ENCODE results near the gene RTN1. TPM values are rescaled to one million over a fixed set of nuclear protein-coding genes. Genes with fewer than 3 reads are reported as not detected.

RTN1 gene
- total and polyA plus RNA-seq, 10 of the 15 experiments (the other 5 are each of a cell fraction or from before 2014, with no cell fraction given): 0.03 to 0.55 (median 0.13) TPM; not detected in 4

DNA sequence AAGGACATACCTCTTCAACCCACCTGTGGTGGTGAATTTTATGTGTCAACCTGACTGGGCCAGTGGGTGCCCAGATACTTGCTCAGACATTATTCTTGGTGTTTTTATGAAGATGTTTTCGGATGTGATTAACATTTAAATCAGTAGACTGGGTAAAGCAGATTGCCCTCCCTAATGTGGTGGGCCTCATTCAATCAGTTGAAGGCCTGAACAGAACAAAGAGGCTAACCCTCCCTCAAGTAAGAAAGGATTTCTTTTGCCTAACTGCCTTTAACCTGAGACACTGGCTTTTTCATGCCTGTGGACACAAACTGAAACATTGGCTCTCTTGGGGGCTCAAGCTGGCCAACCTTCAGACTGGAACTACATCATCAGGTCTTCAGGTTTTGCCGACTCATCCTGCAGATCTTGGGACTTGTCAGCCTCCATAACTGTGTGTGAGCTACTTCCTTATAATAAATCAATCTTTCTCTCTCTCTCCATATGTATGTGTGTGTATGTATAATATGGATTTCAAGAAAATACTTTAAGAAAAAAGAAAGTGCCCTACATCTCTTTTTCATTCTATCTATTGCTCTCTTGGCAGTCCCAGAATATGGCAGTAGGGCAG is 39.4 kb downstream of the RTN1 start:
- Histone ChIP-seq H3K4me3 (no peak overlapping the region), H3K9ac (ENCODE audit: control insufficient read depth, insufficient read depth, low read length) (no peak overlapping the region), H3K27ac (ENCODE audit: control insufficient read depth, insufficient read depth) (no peak overlapping the region), H3K4me1 (ENCODE audit: control insufficient read depth, insufficient read depth, low read length) (no peaks in the 10 kb centered on the region), H3K9me3 (replicated peaks; ENCODE audit: control insufficient read depth, insufficient read depth, low read length) (no peaks in the 10 kb centered on the region), H3K79me2 (ENCODE audit: control insufficient read depth, insufficient read depth, low read length) (no peaks in the 10 kb centered on the region), H3K27me3 (replicated peaks in 1 of 2; ENCODE audit: control insufficient read depth in 2 of 2, insufficient read depth in 2 of 2, low read length in 1 of 2) (no peaks in the 10 kb centered on the region), H2AFZ (ENCODE audit: control insufficient read depth, low read depth, low read length) (no peak overlapping the region), H4K20me1 (ENCODE audit: control insufficient read depth, insufficient read depth) (no peaks in the 10 kb centered on the region), H3K4me2 (ENCODE audit: control insufficient read depth, insufficient read depth) (no peak overlapping the region), H3K36me3 (ENCODE audit: control insufficient read depth in 2 of 2, insufficient read depth in 2 of 2, low read length in 1 of 2) (no peaks in the 10 kb centered on the region)
- ATAC-seq (no peak), DNase-seq (ENCODE audit: low read depth, low spot score) (no peak), FAIRE-seq (no peak)
- TF ChIP-seq, protein P1, sequence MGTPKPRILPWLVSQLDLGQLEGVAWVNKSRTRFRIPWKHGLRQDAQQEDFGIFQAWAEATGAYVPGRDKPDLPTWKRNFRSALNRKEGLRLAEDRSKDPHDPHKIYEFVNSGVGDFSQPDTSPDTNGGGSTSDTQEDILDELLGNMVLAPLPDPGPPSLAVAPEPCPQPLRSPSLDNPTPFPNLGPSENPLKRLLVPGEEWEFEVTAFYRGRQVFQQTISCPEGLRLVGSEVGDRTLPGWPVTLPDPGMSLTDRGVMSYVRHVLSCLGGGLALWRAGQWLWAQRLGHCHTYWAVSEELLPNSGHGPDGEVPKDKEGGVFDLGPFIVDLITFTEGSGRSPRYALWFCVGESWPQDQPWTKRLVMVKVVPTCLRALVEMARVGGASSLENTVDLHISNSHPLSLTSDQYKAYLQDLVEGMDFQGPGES (IDR thresholded peaks at IDR 0.05): no peak
- TF ChIP-seq SPI1 (IDR thresholded peaks at IDR 0.05; ENCODE audit: borderline replicate concordance, insufficient read depth, low read depth, low read length) (no peak), TBL1XR1 (IDR thresholded peaks at IDR 0.05; ENCODE audit: low read depth, low read length) (no peak)
- no TSS peak for BruUV-seq (replicated peaks)
- ChIA-PET SMC1A (ENCODE audit: uncharacterized antibody, unreplicated experiment) (no interaction called here), RAD21 (ENCODE audit: unreplicated experiment) (no interaction called here), POLR2A (no interaction called here), CTCF (no interaction called here)
- intact Hi-C loops (cut with micrococcal nuclease; ENCODE audit: unreplicated experiment) (no loop called here), in situ Hi-C loops (cut with MboI) (no loop called here)
- 3% methylated on average over 2 of the region's 2 CpGs for WGBS (ENCODE audit: insufficient coverage, insufficient replicate concordance, low lambda C conversion rate, missing lambda C conversion rate)

DNA sequence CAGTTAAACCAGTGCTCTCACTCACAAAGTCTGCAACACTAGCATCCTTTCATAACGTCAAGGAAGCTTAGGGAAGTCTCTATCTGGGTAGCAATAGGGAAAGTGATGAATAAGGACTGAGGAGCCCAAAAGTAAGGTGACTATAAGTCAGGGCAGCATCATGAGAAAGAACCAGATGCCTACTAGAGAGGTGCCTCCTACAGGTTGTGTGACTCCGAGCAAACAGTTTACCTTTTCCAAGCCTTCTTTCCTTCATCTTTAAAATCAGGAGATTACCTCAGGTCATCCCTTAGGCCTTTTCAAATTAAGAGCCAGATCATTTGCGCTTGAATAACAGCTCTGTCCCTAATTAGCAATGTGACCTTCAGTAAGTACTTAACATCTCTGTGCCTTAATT is 40.2 kb downstream of the RTN1 start:
- Histone ChIP-seq H3K27ac (ENCODE audit: control insufficient read depth, insufficient read depth) (no peak overlapping the region), H3K27me3 (replicated peaks in 1 of 2; ENCODE audit: control insufficient read depth in 2 of 2, insufficient read depth in 2 of 2, low read length in 1 of 2) (no peaks in the 10 kb centered on the region), H3K9ac (ENCODE audit: control insufficient read depth, insufficient read depth, low read length) (no peak overlapping the region), H3K36me3 (ENCODE audit: control insufficient read depth in 2 of 2, insufficient read depth in 2 of 2, low read length in 1 of 2) (no peaks in the 10 kb centered on the region), H4K20me1 (ENCODE audit: control insufficient read depth, insufficient read depth) (no peaks in the 10 kb centered on the region), H3K4me2 (ENCODE audit: control insufficient read depth, insufficient read depth) (no peak overlapping the region), H2AFZ (ENCODE audit: control insufficient read depth, low read depth, low read length) (no peak overlapping the region), H3K9me3 (replicated peaks; ENCODE audit: control insufficient read depth, insufficient read depth, low read length) (no peaks in the 10 kb centered on the region), H3K79me2 (ENCODE audit: control insufficient read depth, insufficient read depth, low read length) (no peaks in the 10 kb centered on the region), H3K4me3 (no peak overlapping the region), H3K4me1 (ENCODE audit: control insufficient read depth, insufficient read depth, low read length) (no peaks in the 10 kb centered on the region)
- 21% methylated on average over 3 of the region's 3 CpGs for WGBS (ENCODE audit: insufficient coverage, insufficient replicate concordance, low lambda C conversion rate, missing lambda C conversion rate)
- BruUV-seq (replicated peaks): no TSS peak
- intact Hi-C loops (cut with micrococcal nuclease; ENCODE audit: unreplicated experiment) (no loop called here), in situ Hi-C loops (cut with MboI) (no loop called here)
- CTCF ChIA-PET: no interaction called here
- no peak for TF ChIP-seq BACH1 (IDR thresholded peaks at IDR 0.05; ENCODE audit: borderline replicate concordance)
- SMC1A ChIA-PET (ENCODE audit: uncharacterized antibody, unreplicated experiment): no interaction called here
- no peak for DNase-seq (ENCODE audit: low read depth, low spot score)
- POLR2A ChIA-PET: no interaction called here
- no peak for ATAC-seq
- RAD21 ChIA-PET (ENCODE audit: unreplicated experiment): no interaction called here
- no peak for FAIRE-seq
